Heart left ventricle (tissue), 13 donors: ENCODE data around the gene RET.

Source experiments
- POLR2A ChIP-seq, 2 donors: fragments of 450-650 bp; IDR thresholded peaks; one replicate each; pipeline ENCODE4 v1.6.1; 2017; ENCODE audit warnings: antibody characterized with exemption in 2 of 2, mild to moderate bottlenecking in 2 of 2, moderate library complexity in 2 of 2
- TF ChIP-seq, protein P1 (sequence below), 12 donors: fragments of 200-600 bp; sonication (generic) in 4 of 12; IDR thresholded peaks; one replicate each; pipeline versions ENCODE4 v1.5.0 to v1.8.0; 2018 to 2022; ENCODE audit warnings: antibody characterized with exemption in 12 of 12, mild to moderate bottlenecking in 5 of 12
- donor health status: ischemic (EF 13 %, LVEDD 7.1; RV severe dilation, severe dysfunction).
- donor health status: DM: no; HTN: yes; CAD: no.
- donor health status: DM: no; HTN: no; CAD: no.
- donor health status: ischemic (EF 25% LVEDD 6.9; RV normal size, moderate dysfunction).
- donor health status: ischemic (EF 25% LVEDD 5.7; RV mildly dilated, moderate dysfunction).
- donor health status: ischemic (EF 35%, LVEDD 5.7; RV mildly dilated, moderate dysfunction).
- donor health status: nonischemic (EF 11% LVEDD 7.7; RV severe dilation, severe dysfunction).
- donor health status: DM: yes; HTN: yes; CAD: no.
- donor health status: PGD.
- donor health status: ischemic (EF 29% LVEDD 5.4; RV normal size, mild dysfunction).
- donor health status: nonischemic (EF 23%, LVEDD 6.1; RV moderate dilation, normal function).

DNA sequence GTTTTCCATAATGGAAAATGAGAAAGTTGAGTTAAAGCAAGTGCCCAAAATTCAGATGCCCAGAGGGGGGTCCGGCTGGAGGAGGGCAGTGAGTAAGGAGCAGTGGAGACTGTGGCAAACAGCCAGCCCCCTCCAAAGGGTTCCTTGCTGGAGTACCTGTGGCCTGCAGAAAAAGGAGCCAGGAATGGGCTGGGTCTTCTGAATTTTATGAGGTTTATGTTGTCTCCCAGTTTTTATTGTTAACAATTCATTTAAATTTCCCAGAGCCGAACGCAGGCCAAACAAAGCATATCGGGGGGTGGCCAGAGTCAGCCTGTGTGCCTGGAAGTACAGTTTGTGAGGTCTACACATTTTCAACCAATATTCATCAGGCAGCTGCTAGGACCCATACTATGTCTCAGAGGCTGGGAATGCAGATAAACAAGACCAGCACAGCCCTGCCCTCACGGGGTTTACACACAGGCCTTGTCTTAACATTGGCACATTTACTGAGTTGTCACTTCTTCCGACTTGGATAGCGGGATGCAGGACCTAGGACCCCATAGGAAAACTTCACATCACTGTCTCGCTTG is 48.5 kb downstream of the RET start:
- TF ChIP-seq, protein P1, sequence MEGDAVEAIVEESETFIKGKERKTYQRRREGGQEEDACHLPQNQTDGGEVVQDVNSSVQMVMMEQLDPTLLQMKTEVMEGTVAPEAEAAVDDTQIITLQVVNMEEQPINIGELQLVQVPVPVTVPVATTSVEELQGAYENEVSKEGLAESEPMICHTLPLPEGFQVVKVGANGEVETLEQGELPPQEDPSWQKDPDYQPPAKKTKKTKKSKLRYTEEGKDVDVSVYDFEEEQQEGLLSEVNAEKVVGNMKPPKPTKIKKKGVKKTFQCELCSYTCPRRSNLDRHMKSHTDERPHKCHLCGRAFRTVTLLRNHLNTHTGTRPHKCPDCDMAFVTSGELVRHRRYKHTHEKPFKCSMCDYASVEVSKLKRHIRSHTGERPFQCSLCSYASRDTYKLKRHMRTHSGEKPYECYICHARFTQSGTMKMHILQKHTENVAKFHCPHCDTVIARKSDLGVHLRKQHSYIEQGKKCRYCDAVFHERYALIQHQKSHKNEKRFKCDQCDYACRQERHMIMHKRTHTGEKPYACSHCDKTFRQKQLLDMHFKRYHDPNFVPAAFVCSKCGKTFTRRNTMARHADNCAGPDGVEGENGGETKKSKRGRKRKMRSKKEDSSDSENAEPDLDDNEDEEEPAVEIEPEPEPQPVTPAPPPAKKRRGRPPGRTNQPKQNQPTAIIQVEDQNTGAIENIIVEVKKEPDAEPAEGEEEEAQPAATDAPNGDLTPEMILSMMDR (IDR thresholded peaks at IDR 0.05): no peak
- no peak for TF ChIP-seq POLR2A (IDR thresholded peaks at IDR 0.05)
